ENCODE results near the gene GYPB.
"Not testable (repeated sequence)": the region's sequence is repeated elsewhere in the genome, so short reads cannot be mapped to it uniquely, and the experiment has no call there.

The GYPB gene

GRCh38 chr4:144019277-144019676, at the start of gene GYPB:
Gene GYPB (minus strand): TSS chr4:144019380. CDS start chr4:144019287, 93 bp downstream.
- not testable (repeated sequence) for DNase-seq (ENCODE audit: low read depth)

GRCh38 chr4:144061556-144061955, 42.4 kb upstream of the GYPB start:
- not testable (repeated sequence) for DNase-seq (ENCODE audit: low read depth)

DNA sequence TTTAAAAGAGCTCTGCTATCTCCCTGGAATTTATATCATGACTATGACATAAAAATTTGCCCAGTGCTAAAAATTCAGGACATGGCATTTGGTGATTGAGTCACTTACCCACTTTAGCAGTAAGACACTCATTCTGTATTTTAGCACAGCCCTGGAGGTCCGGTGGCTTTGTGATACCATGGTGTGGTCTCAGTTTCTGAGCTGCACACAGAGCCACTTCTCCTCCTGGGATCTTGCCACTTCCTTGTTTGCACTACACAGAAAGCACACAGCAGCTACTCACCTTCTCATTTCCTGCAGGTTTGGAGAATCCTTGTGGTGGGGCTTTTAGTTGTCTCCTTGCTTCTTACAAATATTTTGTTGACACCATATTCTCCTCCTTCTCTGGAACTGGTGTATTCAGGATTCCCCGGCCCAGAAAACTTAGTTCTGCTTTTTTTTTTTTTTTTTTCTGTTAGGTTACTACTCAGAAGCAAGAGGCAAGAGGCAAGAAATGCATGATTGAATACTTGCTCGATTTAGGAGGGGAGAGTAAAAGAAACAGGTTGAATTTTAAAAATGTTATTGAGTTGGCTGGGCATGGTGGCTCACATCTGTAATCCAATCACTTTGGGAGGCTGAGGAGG, 41.2 kb upstream of the GYPB start:
- not testable (repeated sequence) for DNase-seq (ENCODE audit: low read depth)

- no peak for DNase-seq (ENCODE audit: low read depth)
Observed at GRCh38 chr4:144056800-144057199, 37.6 kb upstream of the GYPB start.

GRCh38 chr4:144055336-144055735, 36.2 kb upstream of the GYPB start:
- not testable (repeated sequence) for DNase-seq (ENCODE audit: low read depth)

- DNase-seq (ENCODE audit: low read depth): not testable (repeated sequence)
Observed at GRCh38 chr4:144051494-144051893, 32.3 kb upstream of the GYPB start.

DNA sequence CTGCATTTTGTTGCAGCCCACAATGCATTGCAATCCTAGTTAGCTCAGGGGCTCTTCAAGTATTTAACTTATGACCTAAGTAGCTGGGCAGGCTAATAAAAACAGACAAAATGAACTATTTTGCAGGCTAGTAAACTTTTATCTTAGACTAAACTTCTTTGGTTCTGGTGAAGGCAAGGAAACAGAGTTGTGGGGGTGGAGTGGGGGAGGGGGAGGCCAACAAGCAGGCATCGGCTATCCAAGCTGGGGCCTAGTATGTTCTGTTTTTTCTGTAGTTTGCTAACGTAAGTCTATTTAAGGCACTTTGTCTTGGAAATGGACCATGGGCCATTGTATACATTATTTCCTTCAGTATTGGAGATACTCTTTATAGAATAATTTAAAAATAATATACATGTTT, 31.5 kb upstream of the GYPB start:
- not testable (repeated sequence) for DNase-seq (ENCODE audit: low read depth)

DNA sequence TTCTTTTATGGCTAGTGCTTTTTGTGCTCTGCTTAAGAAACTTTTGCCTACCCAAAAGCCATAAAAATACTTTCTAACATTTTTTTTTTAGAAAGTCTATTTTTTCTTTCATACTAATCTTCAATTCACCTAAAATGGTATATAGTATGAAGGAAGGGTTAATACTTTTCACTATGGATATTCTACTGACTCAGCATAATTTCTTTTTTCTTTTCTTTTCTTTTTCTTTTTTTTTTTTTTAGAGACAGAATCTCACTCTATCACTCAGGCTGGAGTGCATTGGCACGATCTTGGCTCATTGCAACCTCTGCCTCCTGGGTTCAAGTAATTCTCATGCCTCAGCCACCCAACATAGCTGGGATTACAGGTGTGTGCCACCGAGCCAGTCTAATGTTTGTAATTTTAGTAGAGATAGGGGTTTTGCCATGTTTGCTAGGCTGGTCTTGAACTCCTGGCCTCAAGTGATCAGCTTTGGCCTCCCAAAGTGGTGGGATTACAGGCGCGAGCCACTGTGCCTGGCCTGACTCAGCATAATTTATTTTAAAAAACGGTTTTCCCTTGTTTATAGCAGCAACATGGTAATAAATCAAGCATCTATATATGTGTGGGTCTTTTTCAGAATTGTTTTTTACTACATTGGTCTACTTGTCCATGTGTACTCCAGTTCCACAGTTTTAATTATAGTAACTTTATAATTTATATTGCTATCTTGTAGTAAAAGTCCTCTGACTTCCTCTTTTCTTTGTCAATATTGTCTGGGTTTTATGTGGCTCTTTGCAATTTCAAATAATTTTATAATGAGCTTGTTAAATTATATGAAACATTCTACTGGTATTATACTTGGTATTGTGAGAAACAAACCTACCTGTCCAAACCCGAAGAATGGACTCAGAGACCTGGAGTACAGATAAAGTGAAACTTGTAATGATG, 30.6 kb upstream of the GYPB start:
- not testable (repeated sequence) for DNase-seq (ENCODE audit: low read depth)

DNA sequence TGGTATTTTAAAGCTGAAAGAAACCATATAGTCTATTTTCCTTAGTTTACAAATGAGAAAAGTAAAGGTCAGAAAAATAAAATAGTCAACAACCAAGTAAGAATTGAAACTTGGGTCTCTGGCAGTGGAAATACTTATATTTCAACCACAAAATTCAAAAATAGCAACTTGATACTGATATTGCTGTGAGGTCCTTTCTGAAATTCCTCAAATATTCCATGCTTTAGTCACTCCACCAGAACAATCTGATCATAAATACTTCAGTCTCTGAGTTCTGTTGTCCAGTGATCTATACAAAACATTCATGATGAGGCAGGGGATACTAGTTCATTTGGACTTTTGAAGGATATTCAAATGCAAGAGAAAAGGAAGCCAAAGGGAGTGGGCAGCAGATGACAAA, 25.8 kb upstream of the GYPB start:
- peak; percentile 3 for DNase-seq (ENCODE audit: low read depth)

DNA sequence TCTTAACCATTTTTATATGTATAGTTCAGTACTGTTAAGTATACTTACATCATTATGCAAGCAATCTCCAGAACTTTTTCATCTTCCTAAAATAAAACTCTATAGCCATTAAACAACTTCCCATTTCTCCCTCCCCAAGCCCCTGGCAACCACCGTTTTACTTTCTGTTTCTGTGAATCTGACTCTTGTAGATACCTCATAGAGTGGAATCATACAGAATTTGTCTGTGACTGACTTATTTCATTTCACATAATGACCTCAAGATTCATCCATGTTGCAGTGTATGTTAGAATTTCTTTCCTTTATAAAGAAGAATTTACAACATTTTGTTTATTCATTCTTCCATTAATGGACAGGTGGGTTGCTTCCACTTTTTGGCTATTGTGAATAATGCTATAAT, 13.4 kb upstream of the GYPB start:
- not testable (repeated sequence) for DNase-seq (ENCODE audit: low read depth)

DNA sequence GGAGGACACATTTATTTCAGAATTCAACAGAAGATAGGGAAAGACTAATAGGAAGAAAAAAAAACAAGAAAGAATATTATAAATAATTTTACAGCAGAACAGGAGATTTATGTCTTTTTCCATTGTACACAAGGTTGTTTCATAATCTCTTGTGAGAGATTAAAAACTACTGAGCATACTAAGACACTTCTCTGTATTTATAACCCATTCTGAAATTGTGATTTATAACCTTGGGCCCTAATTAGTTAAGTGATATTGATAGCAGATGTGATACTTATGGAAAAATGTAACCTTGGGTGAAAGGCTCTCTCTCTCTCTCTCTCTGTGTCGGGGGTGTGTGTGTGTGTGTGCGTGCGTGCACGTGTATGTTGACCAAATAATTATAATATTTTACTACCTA, 12.7 kb upstream of the GYPB start:
- DNase-seq (ENCODE audit: low read depth): not testable (repeated sequence)

- not testable (repeated sequence) for DNase-seq (ENCODE audit: low read depth)
Observed at GRCh38 chr4:144031369-144031768, 12.2 kb upstream of the GYPB start.

- not testable (repeated sequence) for DNase-seq (ENCODE audit: low read depth)
Observed at GRCh38 chr4:144030708-144031107, 11.5 kb upstream of the GYPB start.

DNA sequence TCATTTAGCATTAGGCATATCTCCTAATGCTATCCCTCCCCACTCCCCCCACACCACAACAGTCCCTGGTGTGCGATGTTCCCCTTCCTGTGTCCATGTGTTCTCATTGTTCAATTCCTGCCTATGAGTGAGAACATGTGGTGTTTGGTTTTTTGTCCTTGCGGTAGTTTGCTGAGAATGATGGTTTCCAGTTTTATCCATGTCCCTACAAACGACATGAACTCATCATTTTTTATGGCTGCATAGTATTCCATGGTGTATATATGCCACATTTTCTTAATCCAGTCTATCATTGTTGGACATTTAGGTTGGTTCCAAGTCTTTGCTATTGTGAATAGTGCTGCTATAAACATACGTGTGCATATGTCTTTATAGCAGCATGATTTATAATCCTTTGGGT, 7.5 kb upstream of the GYPB start:
- DNase-seq (ENCODE audit: low read depth): not testable (repeated sequence)

GRCh38 chr4:144024399-144025053, 5.3 kb upstream of the GYPB start:
- DNase-seq (ENCODE audit: low read depth): not testable (repeated sequence)

DNA sequence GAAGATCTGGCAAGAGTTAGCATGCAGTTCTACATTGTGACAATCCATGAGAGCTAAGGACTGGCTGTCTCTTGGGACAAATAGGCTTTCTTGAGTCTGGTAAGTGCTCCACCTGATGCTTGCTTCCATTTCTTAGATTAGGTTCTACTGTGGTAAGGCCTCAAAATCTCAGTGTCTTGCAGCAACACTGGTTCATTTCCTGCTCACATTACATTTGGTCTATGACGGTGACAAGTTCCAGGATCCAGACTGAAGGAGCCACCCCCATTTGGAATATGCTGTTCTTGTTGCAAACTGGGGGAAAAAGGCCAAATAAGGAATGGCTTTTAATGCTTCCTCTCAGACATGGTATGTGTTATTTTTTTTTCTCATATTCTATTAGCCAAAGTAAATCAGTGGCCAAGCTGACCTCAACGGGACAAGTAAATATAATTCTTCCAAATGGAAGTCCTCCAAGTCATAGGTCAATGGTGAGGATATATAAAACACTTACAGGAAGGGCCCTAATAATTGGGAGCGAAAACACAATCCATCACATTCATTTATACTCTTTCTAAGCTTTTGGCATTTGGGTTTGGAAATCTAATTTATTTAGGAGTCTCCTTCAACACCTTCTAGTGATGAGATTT, 3.7 kb upstream of the GYPB start:
- not testable (repeated sequence) for DNase-seq (ENCODE audit: low read depth)

DNA sequence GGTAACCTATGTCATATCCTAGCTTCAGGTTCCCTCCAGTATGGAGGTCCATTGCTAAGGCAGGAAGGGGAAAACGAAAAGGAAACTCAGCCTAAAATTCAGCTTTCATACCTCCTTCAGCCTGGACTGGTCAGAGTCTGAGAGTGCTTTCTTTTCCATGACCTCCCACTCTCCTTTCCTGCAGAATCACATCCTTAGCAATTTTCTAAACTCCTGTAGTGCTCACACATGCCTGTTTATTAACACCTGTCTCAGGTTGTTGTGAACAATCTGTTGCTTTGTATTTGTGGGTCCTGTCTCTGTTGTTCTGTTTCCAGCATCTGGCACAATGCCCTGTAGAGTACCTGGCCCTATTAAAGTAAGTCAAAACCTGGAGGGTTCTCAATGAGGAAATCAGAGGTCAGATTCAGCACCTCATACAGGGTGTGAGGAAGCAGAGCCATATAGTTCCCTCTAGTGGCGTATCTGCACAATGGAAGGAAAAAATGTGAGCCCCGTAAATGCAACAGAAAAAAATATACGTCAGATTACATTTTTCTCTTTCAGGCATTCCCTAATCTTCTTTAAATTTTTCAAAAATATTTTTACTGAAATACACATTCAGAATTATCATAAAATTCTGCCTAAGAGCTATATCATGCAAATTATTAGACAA, 2.3 kb upstream of the GYPB start:
- not testable (repeated sequence) for DNase-seq (ENCODE audit: low read depth)

DNA sequence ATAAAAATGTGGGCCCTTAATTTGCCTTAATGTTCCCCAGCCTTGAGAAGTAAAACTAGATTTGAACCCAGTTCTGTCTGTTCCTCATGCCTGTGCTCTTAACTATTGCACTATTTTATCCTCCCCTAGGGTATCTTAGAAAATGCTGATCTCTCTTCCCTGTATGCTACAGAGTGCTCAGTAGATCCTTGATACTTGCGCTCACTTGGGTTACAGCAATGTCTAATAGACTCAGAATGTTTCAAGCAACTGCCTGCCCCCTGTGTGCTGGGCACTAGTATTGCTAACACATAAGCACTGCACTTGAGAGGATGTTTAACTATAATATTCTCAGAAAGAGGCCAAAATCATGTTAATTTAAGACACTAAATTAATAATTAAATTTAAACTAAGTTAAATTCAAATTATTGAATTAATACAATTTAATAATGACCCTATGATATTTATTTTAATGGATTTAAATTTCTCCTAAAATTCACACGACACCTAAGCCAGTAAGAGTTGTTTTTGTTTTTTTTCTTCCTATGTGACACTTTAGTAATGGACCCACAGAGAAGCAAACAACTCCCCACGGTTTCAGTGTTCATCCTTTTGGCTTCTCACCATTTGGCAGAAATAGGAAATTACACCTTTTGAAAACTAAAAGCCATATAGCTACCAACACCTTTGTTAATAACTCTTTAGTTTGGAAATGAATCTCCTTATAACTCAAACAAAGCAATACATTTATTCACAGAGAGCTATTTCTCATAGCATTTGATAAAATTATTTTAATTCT, 768 bp downstream of the GYPB start:
- DNase-seq (ENCODE audit: low read depth): not testable (repeated sequence)

GRCh38 chr4:144017271-144017670, 1.9 kb downstream of the GYPB start:
- not testable (repeated sequence) for DNase-seq (ENCODE audit: low read depth)

GRCh38 chr4:144016057-144016605, 3.0 kb downstream of the GYPB start:
- DNase-seq (ENCODE audit: low read depth): not testable (repeated sequence)
